HG02870 (cell line): ENCODE results near the gene FOCAD.
"Not testable (repeated sequence)": the region's sequence is repeated elsewhere in the genome, so short reads cannot be mapped to it uniquely, and the experiment has no call there.

ENCODE experiments used
- ATAC-seq: cut with Tn5 transposase; IDR thresholded peaks from one replicate; pipeline ENCODE4 v1.9.1; 2021; ENCODE audit warnings: mild to moderate bottlenecking, moderate library complexity; ENCODE audit not compliant: unreplicated experiment

The FOCAD gene

DNA sequence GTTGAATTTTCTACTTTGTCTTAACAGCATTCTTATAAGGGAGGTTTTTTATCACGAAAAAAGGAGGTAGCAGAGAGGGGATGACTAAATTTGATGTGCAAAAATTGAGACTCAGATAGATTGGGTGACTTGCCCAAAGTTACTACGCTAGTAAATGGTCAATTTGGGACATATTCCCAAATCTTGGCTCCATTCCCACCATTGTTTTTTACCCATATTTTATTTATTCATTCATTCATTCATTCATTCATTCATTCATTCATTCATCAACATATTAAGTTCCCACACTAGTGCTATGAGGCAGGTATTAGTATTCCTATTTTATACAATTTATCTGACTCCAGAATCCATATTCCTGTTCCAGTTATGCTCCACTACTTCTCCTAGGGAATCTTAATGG lies 261.8 kb downstream of the FOCAD start:
- ATAC-seq, result no peak

DNA sequence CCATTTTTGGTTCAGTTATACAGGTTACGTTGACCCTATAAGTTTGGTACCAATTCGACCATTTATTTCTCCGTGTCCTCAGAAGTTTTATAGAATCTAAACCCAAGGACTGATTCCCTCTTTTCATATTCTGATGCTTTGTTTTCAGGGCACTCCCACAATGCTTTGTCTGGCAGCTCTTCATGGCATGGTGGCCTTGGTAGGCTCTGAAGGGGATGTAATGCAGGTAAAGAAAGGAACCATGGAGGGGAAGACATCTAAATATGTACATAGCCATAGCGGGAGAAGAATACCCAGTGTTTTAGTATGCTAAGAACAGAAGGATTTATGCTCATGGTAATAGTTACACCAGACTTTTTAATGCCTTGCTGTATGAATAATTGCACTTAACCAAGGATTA lies 264.6 kb downstream of the FOCAD start:
- ATAC-seq, result no peak

DNA sequence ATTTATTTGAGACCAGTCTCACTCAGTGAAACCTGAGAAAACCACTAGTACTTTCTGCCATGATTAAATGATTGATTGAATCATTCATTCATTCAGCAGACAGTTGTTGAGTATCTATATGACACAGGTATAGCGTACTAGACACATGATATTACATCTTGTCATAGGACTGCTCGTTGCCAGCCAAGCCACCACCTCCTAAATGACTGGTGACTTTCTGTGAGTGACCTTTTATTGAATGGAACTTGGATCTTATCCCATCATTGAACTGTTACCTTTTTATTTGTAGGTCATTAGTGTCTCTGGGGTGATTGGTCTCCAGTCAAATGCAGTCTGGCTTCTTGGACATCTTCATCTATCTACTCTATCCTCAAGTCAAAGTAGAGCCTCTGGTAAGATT lies 266.6 kb downstream of the FOCAD start:
- ATAC-seq, result no peak

DNA sequence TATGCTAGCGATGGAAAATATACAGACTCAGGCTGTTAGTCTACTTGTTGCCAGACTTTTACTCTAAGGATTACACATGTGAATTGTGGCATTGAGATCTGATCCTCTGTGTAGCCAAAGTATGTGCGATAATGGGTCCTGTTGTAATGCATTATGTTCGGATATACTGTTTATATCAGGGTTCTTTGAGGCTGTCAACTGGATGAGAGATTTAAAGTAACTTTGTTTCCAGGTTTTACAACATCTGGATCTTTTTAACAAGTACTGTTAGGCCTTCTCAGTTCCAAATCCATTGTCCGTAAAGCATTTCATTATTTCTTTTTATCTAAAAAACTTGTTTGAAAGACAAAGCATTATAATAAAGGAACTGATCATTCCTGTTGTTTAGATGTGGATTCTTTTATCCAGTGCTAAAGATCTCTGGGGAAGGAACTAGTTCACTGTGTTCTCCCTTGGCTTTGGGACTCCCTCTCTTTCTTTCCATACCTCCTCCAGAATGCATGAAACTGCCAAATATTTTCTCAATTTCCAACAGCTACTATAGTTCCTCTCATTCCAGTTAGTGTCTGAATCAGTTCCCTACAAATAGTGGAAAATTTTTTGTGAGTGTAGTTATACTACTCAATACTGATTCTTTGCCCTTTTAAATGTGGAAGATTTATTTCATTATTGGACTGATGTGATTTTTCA lies 278.6 kb downstream of the FOCAD start:
- ATAC-seq, result no peak

DNA sequence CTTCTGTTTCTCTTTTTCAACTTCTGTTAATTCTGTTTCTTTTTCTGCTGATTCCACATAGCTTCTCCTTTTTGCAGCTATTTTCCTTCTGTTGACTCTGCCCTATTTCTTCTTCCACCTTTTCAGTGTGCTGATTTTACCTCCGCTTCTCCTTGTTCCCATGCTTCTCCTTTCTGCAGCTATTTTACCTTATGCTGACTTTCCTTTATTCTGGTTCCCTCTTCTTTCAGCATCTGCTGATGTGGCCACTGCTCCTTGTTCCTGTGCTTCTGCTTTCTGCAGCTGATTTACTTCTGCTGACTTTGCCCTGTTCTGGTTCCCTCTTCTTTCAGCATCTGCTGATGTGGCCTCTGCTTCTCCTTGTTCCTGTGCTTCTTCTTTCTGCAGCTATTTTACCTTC lies 288.6 kb downstream of the FOCAD start:
- ATAC-seq, result no peak

DNA sequence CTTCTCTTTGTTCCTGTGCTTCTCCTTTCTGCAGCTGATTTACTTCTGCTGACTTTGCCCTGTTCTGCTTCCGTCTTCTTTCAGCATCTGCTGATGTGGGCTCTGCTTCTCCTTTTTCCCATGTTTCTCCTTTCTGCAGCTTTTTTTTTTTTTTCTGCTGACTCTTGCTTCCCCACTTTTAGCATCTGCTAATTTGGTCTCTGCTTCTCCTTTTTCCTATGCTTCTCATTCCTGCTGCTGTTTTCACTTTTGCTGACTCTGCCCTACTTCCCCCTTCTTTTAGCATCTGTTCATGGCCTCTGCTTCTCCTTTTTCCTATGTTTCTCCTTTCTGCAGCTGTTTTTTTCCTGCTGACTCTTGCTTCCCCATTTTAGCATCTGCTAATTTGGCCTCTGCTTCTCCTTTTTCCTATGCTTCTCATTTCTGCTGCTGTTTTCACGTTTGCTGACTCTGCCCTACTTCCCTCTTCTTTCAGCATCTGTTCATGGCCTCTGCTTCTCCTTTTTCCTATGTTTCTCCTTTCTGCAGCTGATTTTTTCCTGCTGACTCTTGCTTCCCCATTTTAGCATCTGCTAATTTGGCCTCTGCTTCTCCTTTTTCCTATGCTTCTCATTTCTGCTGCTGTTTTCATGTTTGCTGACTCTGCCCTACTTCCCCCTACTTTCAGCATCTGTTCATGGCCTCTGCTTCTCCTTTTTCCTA lies 289.3 kb downstream of the FOCAD start:
- not testable (repeated sequence) for ATAC-seq

DNA sequence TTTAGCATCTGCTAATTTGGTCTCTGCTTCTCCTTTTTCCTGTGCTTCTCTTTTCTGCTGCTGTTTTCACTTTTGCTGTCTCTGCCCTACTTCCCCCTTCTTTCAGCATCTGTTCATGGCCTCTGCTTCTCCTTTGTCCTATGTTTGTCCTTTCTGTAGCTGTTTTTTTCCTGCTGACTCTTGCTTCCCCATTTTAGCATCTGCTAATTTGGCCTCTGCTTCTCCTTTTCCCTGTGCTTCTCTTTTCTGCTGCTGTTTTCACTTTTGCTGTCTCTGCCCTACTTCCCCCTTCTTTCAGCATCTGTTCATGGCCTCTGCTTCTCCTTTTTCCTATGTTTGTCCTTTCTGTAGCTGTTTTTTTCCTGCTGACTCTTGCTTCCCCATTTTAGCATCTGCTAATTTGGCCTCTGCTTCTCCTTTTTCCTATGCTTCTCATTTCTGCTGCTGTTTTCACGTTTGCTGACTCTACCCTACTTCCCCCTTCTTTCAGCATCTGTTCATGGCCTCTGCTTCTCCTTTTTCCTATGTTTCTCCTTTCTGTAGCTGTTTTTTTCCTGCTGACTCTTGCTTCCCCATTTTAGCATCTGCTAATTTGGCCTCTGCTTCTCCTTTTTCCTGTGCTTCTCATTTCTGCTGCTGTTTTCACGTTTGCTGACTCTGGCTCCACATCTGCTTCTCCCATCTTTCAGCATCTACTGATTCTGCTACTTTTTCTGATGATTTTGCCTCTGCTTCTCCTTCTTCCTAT lies 290.3 kb downstream of the FOCAD start:
- not testable (repeated sequence) for ATAC-seq

DNA sequence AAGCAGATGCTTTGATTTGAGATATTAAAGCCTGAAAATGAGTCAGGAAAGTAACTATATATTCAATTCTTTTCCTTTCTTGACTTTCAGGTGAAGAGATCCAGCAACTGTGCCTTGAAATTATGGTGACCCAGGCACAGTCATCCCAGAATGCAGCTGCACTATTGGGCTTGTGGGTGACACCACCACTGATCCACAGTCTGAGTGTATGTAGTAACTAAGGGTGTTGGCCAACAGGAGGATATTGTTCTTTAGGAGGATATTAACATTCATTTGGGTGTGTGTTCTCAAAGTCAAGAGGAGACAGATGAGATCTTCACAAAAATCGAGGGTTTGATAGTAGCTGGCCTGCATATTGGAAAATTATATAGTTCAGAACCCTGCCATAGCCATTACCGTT lies 294.2 kb downstream of the FOCAD start:
- ATAC-seq, result no peak

DNA sequence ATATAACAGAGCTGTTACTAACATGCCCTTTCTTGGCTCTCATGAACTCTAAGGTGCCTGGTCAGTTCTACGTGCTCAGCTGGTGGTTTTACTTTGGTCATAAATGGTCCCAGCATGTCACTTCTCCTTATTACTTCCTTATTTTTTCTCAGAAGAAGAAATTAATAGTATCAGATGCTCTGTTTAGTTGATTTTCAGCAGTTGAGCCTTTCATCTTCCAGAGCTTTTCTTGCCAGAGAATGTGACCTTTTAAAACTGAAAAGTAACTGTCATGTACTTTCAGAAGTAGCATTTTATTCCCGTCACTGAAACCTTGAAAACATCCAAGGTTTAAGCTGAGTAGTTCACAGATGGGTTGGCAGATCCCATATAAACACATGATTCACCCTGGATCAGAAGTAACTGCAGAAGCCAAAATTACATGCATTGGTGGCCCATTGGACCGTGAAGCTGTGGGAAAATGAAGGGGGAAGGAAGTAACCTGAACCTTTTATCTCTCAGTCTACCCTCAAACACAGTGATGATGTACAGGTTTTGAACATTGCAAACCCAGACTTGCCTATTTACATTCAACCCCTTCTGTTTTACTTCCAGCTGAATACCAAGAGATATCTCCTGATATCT lies 296.9 kb downstream of the FOCAD start:
- peak; percentile 87 for ATAC-seq

DNA sequence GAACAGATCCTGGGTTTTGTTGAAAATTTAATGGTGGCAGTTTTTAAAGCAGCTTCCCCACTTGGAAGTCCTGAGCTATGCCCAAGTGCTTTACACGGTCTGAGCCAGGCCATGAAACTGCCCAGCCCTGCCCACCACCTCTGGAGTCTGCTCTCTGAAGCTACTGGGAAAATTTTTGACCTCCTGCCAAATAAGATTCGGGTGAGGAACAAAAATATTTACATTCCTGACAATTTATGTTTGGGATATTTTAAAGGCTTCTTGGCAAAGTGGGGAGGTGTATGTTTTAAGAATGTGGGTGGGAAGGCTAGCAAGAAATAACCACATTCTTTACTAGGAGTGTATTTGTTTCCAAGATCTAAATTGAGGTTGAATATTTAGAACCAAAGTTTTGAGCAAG lies 297.4 kb downstream of the FOCAD start:
- ATAC-seq, result peak; percentile 4

DNA sequence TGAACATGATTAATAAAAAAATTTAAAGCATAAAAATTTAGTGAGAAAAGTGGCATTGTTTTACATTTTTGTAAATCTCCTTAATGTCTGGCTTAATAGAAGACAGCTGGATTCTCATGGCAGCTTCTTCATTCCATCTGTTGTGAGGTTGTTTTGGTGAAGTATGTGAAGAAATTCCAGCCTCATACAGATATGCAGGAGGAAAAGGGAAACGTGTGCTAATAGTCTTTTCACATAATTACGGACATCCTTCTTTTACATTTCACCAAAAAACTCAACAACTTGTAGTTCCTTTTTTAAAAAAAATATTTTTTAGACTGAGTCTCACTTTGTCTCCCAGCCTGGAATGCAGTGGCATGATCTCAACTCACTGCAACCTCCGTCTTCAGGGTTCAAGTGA lies 300.4 kb downstream of the FOCAD start:
- no peak for ATAC-seq

DNA sequence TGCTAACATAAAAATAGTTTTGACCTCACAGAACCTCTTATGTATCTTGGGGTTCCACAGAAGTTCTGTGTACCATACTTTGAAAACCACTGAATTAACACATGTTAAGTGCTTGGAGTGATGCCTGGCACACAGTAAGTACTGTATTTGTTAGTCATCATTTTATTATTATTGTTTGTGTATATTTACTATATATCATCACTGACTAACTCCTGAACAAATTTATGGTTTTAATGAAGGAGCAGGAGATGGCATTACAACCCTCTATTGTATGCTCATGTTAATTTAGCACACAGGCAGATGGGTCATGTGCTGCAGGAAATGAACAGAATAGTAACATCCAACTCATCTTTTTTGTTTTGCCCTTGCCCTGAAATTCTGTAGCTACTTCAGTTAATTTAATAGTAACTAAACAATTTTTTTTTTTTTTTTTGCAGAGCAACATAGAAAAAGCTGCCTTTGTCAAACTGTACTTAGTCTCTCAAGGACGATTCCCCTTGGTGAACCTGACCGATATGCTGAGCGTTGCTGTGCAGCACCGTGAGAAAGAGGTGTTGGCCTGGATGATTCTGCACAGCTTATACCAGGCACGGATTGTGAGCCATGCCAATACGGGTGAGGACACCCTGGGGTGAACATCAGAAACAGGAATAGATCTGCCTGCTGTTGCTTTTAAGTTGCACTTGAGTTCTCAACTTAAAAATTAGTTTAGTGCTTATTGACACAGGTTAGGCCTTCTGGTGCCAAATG lies 302.0 kb downstream of the FOCAD start:
- no peak for ATAC-seq

DNA sequence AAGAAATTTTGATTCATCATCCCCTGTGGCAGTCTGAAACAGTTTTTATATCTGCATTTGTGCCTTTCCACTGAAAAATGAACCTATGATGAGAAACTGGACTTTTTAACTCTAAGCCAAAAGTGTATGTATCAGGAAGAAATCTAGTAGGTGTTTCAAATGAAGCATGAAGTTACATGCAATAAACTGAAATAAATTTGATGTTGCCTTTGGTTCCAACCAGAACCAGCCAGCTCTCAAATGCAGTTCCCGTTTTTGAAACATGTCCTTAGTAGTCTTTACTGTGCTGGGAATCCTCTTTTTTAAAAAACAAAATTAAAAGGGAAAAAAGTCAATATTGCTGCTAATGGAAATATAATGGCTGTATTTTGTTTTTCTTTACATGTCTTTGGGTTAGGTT lies 303.5 kb downstream of the FOCAD start:
- no peak for ATAC-seq

DNA sequence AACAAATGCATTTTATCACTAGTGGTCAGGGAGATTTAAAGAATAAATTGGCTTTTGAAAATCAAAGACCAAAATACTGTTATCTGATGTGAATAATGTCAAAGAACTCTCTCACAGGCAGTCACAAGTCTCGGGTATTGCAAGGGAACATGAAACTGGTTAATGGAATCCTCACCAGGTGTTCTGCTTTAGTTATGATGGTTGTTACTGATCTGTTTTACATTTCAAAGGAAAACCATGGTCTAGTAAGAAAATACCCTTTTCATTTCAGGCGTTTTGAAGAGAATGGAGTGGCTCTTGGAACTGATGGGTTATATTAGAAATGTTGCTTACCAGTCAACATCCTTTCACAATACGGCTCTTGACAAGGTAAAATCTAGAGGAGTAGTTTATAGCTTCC lies 304.0 kb downstream of the FOCAD start:
- peak; percentile 58 for ATAC-seq

DNA sequence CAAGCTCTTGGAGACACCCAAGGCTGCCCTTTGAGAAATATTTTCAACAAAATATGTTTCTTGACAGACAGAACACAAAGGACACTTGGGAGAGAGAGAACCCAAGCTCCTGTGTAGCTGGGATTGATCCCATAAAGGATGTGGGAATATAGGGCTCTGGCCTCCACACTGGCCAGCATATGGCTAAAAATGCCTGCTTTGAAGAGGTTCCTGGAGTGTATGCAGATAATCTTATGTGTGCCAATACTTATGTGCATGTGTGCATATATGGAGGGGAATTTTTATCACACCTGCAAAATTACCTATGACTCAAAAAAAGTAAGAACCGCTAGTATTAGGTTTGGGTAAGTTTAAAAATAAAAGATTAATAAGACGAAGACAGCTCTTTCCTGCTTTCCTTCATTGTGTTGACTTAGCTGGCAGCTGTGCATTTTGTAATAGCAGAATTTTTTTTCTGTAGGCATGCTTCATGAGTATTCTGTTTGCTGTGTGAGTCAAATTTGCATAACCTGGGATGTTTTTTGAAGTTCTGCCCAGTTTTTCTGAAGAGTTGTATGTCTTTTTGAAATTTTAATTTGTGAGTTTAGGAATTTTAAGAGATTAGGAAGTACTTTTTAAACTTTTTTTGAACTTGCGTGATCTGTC lies 304.7 kb downstream of the FOCAD start:
- peak; percentile 44 for ATAC-seq

DNA sequence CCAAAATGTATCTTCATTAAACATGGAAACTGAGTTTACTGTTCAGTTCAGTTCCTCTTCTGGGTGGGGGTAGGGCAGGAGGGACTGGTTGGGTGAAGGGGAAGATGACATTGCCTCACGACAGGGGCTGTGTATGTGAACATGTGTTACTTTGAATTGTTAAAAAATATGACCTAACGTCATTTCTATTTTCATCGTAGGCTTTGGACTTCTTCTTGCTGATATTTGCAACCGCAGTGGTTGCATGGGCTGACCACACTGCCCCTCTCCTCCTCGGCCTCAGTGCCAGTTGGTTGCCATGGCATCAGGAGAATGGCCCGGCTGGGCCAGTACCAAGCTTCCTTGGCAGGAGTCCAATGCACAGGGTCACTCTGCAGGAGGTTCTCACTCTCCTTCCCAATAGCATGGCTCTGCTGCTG lies 305.9 kb downstream of the FOCAD start:
- no peak for ATAC-seq

DNA sequence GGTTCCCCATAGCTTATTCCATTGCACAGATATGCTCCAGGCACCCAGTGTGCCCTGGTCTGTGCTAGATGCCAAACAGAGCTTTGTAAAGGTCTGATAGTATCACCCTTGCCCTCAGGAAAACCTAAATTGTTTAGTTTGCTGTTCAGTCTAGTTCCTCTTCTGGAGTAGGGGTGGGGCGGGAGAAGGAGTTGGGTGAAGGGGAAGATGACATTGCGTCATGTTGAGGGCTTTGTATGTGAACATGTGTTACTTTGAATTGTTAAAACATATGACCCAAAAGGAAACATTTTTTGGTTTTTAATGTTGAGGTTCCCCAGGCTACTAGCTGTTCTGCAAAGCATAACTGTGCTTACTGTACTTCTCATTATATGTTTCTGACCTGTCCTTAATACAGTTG lies 306.8 kb downstream of the FOCAD start:
- no peak for ATAC-seq

DNA sequence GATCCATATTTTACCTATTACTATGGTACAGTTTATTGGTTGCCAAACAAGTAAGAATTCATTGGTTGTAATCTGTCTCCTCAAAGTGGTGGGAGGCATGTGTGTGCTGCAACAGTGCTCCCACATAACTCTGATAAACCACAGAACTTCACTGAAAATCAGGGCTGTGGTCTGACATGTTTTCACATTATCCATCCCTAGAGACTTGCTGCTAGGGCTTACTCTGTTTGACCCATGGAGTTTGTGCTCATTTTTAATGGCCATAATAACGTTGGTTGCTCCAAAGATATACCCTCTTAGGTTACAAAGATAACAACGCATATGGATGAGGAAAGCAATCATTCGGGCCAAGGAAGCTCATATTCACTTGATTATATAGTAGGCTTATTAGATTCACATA lies 310.4 kb downstream of the FOCAD start:
- ATAC-seq, result no peak

DNA sequence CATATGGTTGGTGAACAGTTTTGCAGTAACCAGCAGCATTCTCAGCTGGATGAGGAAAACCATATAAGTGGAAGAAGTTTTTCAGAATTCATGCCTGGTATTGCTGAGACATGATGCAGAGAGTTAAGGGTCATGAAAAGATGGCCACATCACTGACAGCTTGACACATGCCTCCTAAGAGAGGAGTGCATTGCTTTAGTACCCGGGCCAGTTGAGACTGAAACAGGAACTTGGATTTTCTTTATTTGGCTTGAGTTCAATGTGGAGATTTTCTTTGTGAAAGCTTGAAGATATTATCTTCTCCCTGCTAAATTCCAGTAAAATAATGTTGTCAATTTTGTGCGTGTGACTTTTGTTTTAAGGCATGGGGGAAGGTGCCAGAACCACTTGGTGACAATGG lies 311.6 kb downstream of the FOCAD start:
- no peak for ATAC-seq

DNA sequence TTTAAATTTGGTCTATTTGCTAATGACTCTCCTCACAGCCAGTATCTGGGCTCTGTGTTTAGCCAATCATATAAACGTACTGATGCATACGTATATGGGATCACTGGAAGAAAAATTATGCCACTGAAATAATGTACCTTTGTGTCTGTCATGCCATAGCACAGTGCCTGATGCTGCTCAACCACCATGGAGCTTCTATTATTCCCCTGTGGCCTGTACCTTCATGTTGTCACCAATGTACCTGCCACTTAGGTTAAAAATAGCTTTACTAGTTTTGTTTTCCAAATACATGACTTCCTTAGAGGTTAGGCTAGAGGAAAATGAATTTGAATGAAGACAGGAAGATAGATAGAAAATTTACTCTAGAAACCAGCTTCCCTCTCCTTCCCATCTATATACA lies 312.8 kb downstream of the FOCAD start:
- no peak for ATAC-seq
